Endothelial cell (in vitro differentiated cells): Measurements from ENCODE around the gene CHAMP1. TPM values are rescaled to one million over a fixed set of nuclear protein-coding genes. Genes with fewer than 3 reads are reported as not detected.
A peak's percentile ranks its signal among the peaks of the same experiment; 100 is the strongest.

Experiments used
- DNase-seq: peaks from one replicate; pipeline ENCODE4 v3.0.0; 2021; ENCODE audit warnings: low spot score
- H3K27ac Mint-ChIP-seq: one replicate; pipeline ENCODE4 v1.8.0; 2021; ENCODE audit warnings: mixed read lengths, inconsistent platforms; ENCODE audit not compliant: unreplicated experiment
- H3K27me3 Mint-ChIP-seq: one replicate; pipeline ENCODE4 v1.8.0; 2021; ENCODE audit warnings: mild to moderate bottlenecking, moderate library complexity, mixed read lengths, inconsistent platforms; ENCODE audit not compliant: unreplicated experiment
- H3K36me3 Mint-ChIP-seq: one replicate; pipeline ENCODE4 v1.8.0; 2021; ENCODE audit warnings: mild to moderate bottlenecking, low read depth, mixed read lengths, inconsistent platforms; ENCODE audit not compliant: unreplicated experiment
- H3K4me1 Mint-ChIP-seq: one replicate; pipeline ENCODE4 v1.8.0; 2021; ENCODE audit warnings: mild to moderate bottlenecking, mixed read lengths, inconsistent platforms; ENCODE audit not compliant: unreplicated experiment
- H3K4me3 Mint-ChIP-seq: one replicate; pipeline ENCODE4 v1.8.0; 2021; ENCODE audit warnings: mild to moderate bottlenecking, mixed read lengths, inconsistent platforms; ENCODE audit not compliant: unreplicated experiment
- H3K9me3 Mint-ChIP-seq: one replicate; pipeline ENCODE4 v1.8.0; 2021; ENCODE audit warnings: mixed read lengths, inconsistent platforms; ENCODE audit not compliant: unreplicated experiment
- total RNA-seq: library from RNA; stranded (reverse); fragmentation: NEBNext Ultra II Directional; extraction: Animal tissue kit (Norgen Biotek cat#: 25700); gene quantifications from one replicate; pipeline ENCODE4 v1.2.1, GENCODE V29; 2021; ENCODE audit not compliant: unreplicated experiment
- TF ChIP-seq, protein P1 (sequence below): fragments of 200-600 bp; sonication (generic); IDR thresholded peaks from one replicate; pipeline ENCODE4 v1.5.0; 2021; ENCODE audit warnings: antibody characterized with exemption; ENCODE audit not compliant: unreplicated experiment

CHAMP1 gene
- total RNA-seq, 1 donor from 2014 or later, result 21.6 TPM

GRCh38 chr13:114281351-114282040 is 32.8 kb upstream of the CHAMP1 start, which contains the start of gene UPF3A:
Gene UPF3A (plus strand): TSS chr13:114281601. CDS start chr13:114281640, 39 bp downstream.
- TF ChIP-seq, protein P1, sequence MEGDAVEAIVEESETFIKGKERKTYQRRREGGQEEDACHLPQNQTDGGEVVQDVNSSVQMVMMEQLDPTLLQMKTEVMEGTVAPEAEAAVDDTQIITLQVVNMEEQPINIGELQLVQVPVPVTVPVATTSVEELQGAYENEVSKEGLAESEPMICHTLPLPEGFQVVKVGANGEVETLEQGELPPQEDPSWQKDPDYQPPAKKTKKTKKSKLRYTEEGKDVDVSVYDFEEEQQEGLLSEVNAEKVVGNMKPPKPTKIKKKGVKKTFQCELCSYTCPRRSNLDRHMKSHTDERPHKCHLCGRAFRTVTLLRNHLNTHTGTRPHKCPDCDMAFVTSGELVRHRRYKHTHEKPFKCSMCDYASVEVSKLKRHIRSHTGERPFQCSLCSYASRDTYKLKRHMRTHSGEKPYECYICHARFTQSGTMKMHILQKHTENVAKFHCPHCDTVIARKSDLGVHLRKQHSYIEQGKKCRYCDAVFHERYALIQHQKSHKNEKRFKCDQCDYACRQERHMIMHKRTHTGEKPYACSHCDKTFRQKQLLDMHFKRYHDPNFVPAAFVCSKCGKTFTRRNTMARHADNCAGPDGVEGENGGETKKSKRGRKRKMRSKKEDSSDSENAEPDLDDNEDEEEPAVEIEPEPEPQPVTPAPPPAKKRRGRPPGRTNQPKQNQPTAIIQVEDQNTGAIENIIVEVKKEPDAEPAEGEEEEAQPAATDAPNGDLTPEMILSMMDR, result no peak
- DNase-seq, result peak; percentile 90
- Mint-ChIP-seq H3K27ac (peak within 1 kb of the TSS; percentile 95), H3K36me3 (peaks cover 8% of the 10 kb centered on the region), H3K4me1 (peaks cover 25% of the 10 kb centered on the region), H3K9me3 (no peaks in the 10 kb centered on the region), H3K27me3 (peaks cover 5% of the 10 kb centered on the region), H3K4me3 (peak within 1 kb of the TSS; percentile 92)

DNA sequence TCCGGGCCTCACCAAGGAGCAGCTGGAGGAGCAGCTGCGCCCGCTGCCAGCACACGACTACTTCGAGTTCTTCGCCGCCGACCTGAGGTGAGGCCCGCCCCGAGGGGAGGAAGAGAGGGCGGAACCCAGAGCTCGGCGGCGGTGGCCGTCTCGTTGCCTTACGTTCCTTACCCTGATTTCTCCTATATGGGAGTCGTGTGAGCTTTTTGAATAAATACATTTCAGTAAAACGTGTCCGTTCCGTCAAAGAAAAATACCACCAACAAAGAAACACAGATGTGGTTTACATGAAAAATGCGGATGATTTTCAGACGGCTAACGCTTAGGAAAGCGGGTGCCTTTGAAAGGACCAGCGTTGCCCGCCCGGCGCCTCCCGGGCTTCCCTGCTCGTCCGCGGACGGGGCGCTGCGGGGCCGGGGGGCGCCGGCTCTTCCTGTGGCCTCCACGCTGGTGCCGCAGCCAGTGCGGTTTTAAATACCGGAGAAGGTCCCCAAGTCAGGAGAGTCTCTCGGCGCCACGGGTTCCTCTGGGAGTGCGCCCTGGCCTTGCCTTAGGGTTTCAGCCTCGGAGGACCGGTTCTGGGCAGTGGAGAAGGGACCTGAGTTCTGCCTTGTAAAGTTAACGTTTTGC is 32.1 kb upstream of the CHAMP1 start:
- DNase-seq, result peak; percentile 42
- TF ChIP-seq, protein P1, result no peak
- Mint-ChIP-seq H3K4me3 (peak overlapping the region; percentile 89), H3K27me3 (peaks cover 5% of the 10 kb centered on the region), H3K27ac (peak overlapping the region; percentile 88), H3K36me3 (peaks cover 14% of the 10 kb centered on the region), H3K4me1 (peaks cover 25% of the 10 kb centered on the region), H3K9me3 (no peaks in the 10 kb centered on the region)

DNA sequence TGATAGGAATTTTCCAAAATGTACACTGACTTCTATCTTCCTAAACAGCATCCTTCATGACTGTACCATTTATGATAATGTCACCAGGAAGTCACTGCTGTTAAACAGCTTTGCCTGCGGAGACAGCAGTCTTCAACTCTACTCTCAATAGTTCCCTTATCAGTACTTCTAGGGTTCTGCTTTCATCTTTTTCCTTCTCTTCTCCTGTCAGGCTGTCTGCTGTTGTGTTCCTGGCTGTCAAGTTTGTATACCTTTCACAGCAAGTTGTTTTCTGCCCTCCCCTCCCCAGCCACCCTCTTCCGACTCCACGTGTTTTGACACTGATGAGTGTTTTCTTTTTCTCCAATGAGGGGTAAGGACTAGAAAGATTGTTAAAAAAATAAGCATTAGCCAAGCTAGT is 30.7 kb upstream of the CHAMP1 start:
- Mint-ChIP-seq H3K27me3 (peaks cover 5% of the 10 kb centered on the region), H3K36me3 (peaks cover 27% of the 10 kb centered on the region), H3K4me3 (peak overlapping the region; percentile 24), H3K4me1 (peaks cover 25% of the 10 kb centered on the region), H3K27ac (no peak overlapping the region), H3K9me3 (no peaks in the 10 kb centered on the region)
- no peak for DNase-seq
- TF ChIP-seq, protein P1, result no peak

DNA sequence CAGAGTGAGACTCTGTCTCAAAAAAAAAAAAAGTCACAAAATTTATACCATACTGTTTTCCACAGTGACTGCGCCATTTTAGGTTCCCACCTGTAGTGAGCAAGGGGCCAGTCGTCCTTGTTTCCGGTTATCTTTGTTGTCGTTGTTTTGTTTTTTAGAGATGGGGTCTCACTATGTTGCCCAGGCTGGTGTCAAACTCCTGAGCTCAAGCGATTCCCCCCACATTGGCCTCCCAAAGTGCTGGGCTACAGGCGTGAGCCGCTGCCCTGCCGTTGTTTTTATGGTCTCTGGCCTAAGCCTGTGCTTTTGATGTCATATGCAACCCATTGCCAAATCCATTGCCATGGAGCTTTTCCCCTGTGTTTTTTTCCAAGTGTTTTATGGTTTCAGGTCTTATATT is 29.6 kb upstream of the CHAMP1 start:
- Mint-ChIP-seq H3K4me1 (peaks cover 19% of the 10 kb centered on the region), H3K4me3 (peak overlapping the region; percentile 73), H3K36me3 (peaks cover 30% of the 10 kb centered on the region), H3K27ac (no peak overlapping the region), H3K9me3 (no peaks in the 10 kb centered on the region), H3K27me3 (peaks cover 5% of the 10 kb centered on the region)
- no peak for DNase-seq
- TF ChIP-seq, protein P1, result no peak
